Left ventricle myocardium superior (tissue), 1 donor: Measurements from ENCODE around the gene TP53TG5. TPM values are rescaled to one million over a fixed set of nuclear protein-coding genes. Genes with fewer than 3 reads are reported as not detected.

Experiments used
- ATAC-seq: fragments of 200-7000 bp; cut with Tn5 transposase; one replicate; pipeline ENCODE4 v1.9.1; 2020; ENCODE audit warnings: mild to moderate bottlenecking, moderate library complexity
- DNase-seq: peaks from one replicate; pipeline ENCODE4 v3.0.0-alpha.2; 2020
- intact Hi-C: fragments of 100-400 bp; cut with micrococcal nuclease; formaldehyde crosslinking; loops from one replicate; pipeline ENCODE4 v1.11.0; 2022
- long read RNA-seq: library from polyadenylated mRNA; unstranded; transcript quantifications from one replicate; pipeline ENCODE4 v2.0.0, GENCODE V29; 2021
- total RNA-seq: library from RNA; stranded (reverse); fragmentation: NEBNext Ultra II Directional; extraction: Animal tissue kit (Norgen Biotek cat#: 25700); gene quantifications from one replicate; pipeline ENCODE4 v1.2.1, GENCODE V29; 2021
- donor health status: DM: no; HTN: yes; CAD: no; lungs with severe emphysema.

The TP53TG5 gene
- 2.1 TPM for total RNA-seq
- long read RNA-seq, partial matches to known transcripts: 0 of 4 reads
- long read RNA-seq, other reads (novel, unspliced or antisense): 4 of 4 reads

DNA sequence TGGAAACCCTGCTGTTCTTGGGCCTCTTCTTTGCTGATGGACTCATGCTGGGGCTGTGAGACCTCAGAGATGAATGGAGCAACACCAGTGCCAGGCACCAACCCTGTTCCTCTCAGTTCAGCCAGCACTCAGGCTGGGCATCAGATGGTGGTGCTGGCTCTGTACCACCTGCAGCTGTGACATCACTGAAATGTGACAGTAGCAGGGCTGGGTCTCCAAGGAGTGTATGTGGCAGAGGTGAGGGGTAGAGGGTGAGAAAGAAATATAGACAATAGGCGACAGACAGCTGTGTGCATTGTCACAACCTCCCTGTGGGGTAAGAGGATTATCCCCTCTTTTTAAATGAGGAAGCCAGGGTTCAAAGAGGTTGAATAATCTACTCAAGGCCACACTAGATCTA is at the start of gene TP53TG5:
TP53TG5 (minus strand) TSS at position 135 of the 400 bp plus-strand sequence; CDS start at position 46, 89 bp downstream.
- no peak for DNase-seq
- no peak for ATAC-seq
- intact Hi-C loops: loop anchor here (10.0 kb wide), 1 partner anchor 57 kb away; no protein-coding TSS in a partner anchor

- DNase-seq (peak; percentile 43), ATAC-seq (peak; percentile 62)
These were observed 49.4 kb upstream of the TP53TG5 start for GRCh38 chr20:45427236-45428149.

GRCh38 chr20:45426320-45427016 is 48.3 kb upstream of the TP53TG5 start:
- intact Hi-C loops: no loop called here
- ATAC-seq (peak; percentile 25), DNase-seq (no peak)

More at GRCh38 chr20:45427236-45428149, 49.4 kb upstream of the TP53TG5 start:
- intact Hi-C loops: no loop called here

DNA sequence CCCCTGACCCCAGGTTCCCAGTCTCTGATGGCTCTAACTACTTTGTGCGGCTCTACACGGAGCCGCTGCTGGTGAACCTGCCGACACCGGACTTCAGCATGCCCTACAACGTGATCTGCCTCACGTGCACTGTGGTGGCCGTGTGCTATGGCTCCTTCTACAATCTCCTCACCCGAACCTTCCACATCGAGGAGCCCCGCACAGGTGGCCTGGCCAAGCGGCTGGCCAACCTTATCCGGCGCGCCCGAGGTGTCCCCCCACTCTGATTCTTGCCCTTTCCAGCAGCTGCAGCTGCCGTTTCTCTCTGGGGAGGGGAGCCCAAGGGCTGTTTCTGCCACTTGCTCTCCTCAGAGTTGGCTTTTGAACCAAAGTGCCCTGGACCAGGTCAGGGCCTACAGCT is 47.4 kb upstream of the TP53TG5 start:
- DNase-seq (no peak), ATAC-seq (no peak)
- intact Hi-C loops: no loop called here

DNA sequence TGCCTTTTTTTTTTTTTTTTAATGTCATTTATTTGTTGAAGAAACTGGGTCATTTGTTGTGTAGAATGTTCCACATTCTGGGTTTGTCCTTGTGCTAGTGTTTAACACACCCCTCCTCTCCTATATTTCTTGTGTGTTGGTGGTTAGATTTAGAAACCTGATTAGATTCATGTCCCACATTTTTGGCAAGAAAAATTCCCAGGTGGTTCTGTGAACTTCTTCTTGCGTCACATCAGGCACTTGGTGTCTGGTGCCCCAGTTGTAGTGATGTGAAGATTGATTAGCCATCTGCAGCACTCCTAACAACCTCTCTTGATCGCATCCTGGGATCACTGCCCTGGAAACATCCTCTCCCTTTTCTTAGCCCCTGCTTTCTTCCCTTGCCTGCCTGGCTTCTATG is 45.6 kb upstream of the TP53TG5 start:
- ATAC-seq (no peak), DNase-seq (no peak)
- intact Hi-C loops: no loop called here

DNA sequence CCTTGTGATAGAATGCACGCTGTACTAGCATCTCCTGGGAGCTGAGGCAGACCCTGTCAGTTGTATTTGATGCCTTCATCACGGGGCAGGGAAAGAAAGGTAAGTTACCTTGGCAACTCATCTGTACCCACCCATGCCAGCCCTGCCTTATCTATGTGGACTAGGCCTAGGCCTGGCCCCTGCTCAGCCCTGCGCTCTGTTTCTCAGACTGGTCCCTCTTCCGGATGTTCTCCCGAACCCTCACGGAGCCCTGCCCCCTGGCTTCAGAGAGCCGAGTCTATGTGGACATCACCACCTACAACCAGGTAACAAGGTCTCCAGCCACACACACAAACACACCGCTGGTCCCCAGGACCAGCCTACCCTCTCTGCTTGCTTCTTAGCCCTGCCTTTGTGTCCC is 42.0 kb upstream of the TP53TG5 start:
- ATAC-seq: peak; percentile 41
- intact Hi-C loops: no loop called here
- peak; percentile 37 for DNase-seq

DNA sequence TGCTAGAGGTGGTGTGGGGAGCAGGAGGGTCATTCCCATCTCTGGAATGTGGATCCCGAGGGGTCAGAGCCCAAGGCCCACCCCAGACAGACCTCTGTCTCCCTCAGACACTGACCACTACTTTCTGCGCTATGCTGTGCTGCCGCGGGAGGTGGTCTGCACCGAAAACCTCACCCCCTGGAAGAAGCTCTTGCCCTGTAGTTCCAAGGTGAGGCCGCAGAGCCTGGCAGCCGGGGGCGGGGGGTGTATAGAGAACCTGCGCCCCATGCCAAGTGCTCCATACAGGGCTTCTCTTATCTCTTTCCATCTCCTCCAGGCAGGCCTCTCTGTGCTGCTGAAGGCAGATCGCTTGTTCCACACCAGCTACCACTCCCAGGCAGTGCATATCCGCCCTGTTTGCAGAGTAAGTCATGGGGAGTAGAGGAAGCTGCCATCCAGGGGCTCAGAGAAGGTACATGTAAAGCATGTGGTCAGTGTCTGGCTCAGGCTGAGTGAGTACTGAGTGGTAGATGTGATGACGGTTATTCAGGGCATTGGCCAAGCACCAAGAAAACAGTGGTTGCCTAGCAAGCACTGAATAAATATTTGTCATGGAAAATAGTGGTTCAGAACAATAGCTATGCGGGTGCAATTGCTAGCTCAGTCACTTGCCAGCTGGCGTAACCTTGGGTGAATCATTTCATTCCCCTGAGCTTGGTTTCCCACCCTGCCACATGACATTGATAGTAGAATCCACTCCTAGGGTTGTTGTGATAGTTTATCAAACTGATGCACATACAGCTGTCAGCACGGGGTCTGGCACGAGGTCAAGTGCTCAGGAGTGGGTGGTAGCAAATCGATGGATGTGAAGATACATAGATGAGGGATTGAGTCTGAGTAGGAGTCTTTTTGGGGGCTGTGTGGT is 41.3 kb upstream of the TP53TG5 start:
- DNase-seq (peak; percentile 62), ATAC-seq (peak; percentile 91)
- intact Hi-C loops: no loop called here

DNA sequence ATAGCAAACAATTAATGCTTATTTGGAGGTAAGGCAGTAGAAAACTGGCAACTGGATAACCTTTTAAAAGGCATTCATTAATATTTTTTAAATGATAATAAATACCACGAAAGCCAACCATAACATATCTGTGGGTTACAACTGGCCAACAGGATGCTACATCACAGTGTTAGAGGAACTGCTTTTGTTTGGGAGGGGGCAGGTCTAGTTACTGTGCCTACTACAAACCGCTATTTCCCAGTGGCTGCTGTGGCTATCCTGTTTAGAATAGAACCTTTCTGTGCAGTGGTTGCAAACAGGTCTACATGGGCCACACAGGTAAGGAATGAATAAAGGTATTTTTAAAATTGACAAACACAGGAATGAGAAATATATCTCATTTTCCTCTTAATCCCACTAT is 38.8 kb upstream of the TP53TG5 start:
- no peak for DNase-seq
- ATAC-seq: no peak
- intact Hi-C loops: no loop called here

- ATAC-seq: peak; percentile 71
- DNase-seq: peak; percentile 90
- intact Hi-C loops: no loop called here
These were observed 37.9 kb upstream of the TP53TG5 start, which contains the start of gene PIGT for GRCh38 chr20:45415822-45416637. PIGT (plus strand) TSS chr20:45416141; CDS start chr20:45416157, 16 bp downstream.

GRCh38 chr20:45413479-45413878 is 35.4 kb upstream of the TP53TG5 start:
- ATAC-seq: no peak
- DNase-seq: no peak
- intact Hi-C loops: no loop called here

DNA sequence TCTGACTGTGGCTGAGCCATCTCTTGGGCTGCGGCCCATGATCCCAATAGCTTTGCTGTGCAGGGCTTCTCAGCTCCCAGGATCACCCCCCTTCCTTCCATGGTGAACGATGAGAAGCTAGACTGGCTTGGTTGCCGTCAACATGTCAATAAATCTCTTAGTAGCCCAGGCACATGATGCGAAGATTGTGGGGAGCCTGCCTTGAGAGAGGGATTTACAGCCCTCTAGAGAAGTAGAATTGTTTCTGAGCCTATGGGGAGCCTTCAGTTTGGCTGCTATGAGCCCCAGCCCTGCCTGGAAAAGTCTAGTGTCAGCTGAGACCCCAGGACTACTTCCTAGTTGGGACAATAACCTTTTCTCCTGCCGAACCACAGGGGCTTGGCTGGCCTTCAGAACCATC is 34.5 kb upstream of the TP53TG5 start:
- DNase-seq (no peak), ATAC-seq (no peak)
- intact Hi-C loops: no loop called here

- no peak for DNase-seq
- intact Hi-C loops: no loop called here
- ATAC-seq: no peak
These were observed 32.8 kb upstream of the TP53TG5 start for GRCh38 chr20:45410887-45411286.

- intact Hi-C loops: no loop called here
- no peak for DNase-seq
- no peak for ATAC-seq
These were observed 31.6 kb upstream of the TP53TG5 start for GRCh38 chr20:45409521-45410272.

DNA sequence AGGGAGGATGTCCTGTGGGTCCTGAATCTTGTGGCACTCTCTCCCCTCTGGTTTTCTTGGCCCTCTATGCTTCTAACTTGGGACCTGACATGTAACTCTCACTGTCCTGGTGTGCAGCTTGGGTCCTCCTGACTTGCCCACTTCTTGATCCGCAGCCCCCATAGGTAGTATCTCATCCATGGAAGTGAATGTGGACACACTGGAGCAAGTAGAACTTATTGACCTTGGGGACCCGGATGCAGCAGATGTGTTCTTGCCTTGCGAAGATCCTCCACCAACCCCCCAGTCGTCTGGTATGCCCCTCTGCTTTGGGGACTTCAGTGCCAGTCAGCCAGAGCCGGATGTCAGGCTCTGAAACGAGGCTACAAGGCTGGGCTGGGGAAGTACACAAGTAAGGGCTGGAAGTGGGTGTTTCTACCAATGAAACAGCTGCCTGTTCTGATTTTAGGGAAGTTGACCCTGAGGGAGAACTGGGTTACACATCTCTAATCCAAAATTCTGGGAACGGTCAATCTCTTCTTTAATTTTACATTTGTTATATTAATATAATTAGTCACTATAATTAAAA is 30.6 kb upstream of the TP53TG5 start:
- intact Hi-C loops: no loop called here
- ATAC-seq (no peak), DNase-seq (no peak)

DNA sequence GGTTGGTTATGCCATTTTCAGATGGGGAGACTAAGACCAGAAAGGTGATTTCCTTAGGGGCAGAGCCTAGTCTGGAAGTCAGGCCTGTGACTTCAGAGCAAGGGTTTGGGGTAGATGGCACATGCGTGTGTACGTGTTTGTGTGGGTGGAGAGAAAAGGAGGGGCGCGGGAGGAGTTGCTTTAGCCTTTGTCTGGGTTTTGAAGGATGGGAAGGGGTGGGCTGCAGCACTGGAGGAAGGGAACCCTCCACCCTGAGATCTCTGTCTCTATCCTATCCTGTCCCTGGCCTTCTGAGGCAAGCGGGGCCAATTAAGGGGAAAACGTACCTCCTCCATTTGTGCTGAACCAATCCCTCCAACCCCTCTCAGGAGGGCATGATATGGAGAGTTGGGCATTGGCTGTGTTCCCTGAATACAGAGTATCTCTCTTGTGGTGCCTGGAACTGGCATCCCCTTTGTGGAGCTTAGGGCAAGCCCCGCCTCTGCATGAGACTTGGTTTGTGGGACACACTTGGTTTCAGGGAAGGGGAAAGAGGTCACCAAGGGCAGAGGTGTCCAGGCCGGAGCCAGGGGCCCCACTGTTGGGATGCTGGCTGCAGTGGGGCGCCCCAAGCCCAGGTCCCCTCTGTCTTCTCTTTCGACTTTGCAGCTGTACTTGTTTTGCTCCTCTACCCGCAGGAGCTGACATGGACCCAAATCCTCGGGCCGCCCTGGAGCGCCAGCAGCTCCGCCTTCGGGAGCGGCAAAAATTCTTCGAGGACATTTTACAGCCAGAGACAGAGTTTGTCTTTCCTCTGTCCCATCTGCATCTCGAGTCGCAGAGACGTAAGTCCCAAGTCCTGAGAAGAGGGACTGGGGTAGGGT is 29.9 kb upstream of the TP53TG5 start, which contains the start of gene DBNDD2:
DBNDD2 (plus strand) TSS at position 507 of the 863 bp plus-strand sequence; CDS start at position 686, 179 bp downstream.
- ATAC-seq (peak; percentile 71), DNase-seq (peak; percentile 72)
- intact Hi-C loops: no loop called here

- intact Hi-C loops: no loop called here
- ATAC-seq (peak; percentile 66), DNase-seq (peak; percentile 78)
These were observed 29.1 kb upstream of the TP53TG5 start for GRCh38 chr20:45407067-45407745.
